CD4-positive, alpha-beta T cell treated with Interleukin-15 for 1 hour (primary cell): ENCODE results near the gene C19orf81.

Experiments
- DNase-seq: peaks from one replicate; pipeline ENCODE4 v3.0.0-alpha.2; 2020

C19orf81 gene

GRCh38 chr19:50629801-50630200 is 19.4 kb upstream of the C19orf81 start:
- DNase-seq, result no peak

GRCh38 chr19:50632151-50632835 is 17.0 kb upstream of the C19orf81 start:
- no peak for DNase-seq

GRCh38 chr19:50633359-50633758 is 15.9 kb upstream of the C19orf81 start:
- no peak for DNase-seq

- no peak for DNase-seq
These were observed 15.3 kb upstream of the C19orf81 start for GRCh38 chr19:50633973-50634372.

GRCh38 chr19:50636317-50637085 is 12.7 kb upstream of the C19orf81 start:
- DNase-seq, result no peak

GRCh38 chr19:50638600-50638999 is 10.6 kb upstream of the C19orf81 start:
- no peak for DNase-seq

DNA sequence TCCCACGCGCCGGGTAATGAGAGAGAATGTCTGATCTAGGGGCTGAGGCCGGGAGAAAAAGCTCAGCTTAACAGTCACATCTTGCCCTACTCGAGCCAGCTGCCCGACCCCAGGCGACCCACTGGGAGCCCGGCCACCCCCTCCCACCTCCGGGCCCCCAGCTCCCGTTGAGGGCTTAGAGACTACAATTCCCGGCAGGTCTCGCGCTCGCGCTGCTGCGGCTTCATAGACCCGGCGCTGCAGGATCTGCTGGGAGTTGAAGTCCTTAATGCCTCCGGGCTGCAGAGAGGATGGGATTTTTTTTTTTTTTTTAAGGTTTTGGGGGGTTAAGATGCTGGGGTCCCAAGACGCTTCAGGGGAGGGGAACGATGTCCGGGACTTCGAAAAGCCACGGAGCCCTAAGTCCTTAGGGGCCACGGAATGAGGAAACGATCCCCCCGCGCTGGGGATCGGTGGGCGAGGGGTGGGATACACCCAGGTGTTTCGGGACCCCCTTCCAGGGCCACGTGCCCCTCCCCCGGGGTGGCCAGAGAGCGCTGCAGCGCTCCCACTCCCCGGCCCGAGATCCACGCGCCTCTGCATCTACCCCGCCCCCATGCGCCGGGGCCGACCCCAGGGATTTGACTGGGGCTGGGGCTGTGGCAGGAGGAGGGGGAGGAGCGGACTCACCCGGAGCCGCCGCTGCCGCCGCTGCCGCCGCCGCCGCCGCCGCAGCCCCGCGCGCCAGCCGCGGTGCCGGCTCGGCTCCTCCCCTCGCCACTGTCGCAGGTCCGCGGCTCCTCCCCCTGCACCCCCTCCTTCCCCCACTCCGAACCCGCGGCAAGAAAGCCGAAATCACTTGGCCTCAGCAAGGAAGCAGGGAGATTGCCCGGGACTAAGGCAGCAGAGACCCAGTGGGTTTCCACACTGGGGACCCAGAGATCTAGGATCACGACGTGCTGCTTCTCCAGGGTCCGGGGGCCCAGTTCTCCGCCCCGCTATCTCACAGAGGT is 9.8 kb upstream of the C19orf81 start, which contains the start of gene SYT3:
Gene SYT3, minus strand, starts transcription at position 761 of the 992 bp plus-strand sequence. CDS start 2,470 bp downstream, outside the sequence.
- peak; percentile 47 for DNase-seq

GRCh38 chr19:50640368-50640767 is 8.9 kb upstream of the C19orf81 start:
- no peak for DNase-seq

- no peak for DNase-seq
These were observed 4.8 kb upstream of the C19orf81 start for GRCh38 chr19:50644315-50644915.

DNA sequence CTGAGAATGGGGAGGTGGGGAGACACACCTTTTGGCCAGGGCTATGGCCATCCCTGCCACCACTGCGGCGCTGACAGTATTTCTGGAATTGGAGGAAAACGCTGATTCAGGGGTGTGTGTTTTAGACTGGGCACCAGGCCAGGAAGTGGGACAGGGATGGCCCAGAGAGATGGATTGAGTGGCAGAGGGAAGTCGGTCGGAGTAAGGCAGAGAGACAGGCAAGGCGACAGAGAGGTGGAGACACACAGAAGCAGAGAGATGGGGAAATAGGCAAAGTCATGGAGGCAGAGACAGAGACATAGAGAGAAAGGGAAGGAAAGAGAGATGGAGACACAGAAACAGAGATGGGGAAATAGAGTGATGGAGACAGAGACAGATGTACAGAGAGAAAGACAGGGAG is 4.1 kb upstream of the C19orf81 start:
- no peak for DNase-seq

DNA sequence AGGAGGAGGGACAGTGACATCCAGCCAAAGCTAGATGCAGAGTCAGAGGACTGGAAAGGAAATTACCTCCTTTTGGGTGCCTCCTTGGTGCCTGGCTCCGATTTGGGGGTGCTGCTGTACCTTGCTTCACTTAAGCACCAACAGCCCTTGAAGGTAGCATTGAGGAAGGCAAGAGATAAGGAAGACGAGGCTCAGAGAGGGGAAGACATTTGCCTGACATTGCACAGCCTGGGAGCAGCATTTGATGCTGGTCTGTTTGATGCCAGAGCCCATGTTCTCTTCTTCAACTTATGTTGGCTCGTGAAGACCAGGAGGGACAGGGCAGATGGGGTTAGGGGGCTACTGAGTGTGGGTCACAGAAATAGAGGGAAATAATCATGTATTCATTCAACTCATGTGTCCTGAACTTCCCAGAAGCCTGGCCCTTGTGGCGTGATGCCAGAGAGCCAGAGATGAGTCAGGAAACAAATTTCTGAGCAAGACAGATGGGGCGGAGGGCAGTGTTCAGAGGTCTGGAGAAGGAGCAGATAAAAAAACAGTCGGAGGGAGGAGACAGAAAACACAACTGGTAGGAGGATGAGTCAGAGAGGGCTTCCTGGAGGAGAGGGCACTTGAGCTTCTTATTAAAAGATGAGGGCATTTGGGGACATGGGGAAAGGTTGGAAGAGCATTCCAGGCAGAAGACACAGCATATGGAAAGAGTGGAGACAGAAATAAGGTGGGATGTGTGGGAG is 3.0 kb upstream of the C19orf81 start:
- DNase-seq, result no peak

DNA sequence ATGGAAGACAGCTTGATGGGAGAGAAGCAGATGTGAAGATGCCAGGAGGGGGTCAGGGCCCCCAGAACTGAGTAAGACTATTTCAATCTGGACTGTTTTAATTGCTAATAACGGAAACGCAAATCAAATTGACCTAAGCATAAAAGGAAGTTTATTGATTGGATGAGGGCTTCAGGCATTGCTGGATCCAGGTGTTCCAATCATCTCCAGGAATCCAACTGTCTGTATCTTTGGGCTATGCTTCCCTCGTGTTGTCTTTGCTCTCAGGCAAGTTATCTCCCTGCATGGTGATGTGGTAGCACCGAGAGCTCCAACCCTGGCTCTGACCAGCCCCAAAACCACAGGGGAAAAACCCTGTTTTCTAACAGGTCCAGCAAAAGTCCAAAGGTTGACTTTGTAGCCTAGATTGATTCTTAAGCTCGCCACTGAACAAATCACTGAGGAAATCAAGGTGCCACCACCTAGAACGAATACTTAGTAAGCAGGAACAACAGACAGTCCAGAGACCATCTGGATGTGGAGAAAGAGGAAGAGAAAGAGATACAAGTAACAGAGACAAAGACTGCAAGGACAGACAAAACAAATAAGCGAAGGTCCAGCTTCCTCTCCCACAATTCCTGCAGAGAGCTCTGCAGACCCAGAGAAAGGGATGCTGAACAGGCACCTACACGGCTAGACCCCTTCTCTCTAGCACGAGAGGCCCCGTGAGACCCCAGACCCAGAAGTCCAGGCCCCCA is 1.2 kb upstream of the C19orf81 start:
- DNase-seq, result no peak

DNA sequence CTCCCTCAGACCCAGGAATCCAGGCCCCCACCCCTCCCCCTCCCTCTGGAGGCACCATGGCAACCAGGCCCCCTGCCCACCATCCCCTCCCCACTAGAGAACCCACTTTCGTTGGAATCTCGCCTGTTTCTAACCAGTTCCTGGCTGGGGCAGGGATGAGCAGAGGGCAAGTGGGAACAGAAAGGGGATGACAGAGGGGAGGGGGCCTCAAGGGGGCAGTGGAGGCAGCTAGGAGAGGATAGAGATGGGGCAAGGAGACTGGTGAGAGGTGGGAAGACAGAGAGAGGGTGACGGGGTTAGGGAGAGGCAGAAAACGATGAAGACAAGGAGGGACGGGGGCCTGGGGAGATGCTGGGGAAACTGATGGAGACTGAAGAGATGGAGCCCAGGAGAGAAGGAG is 586 bp upstream of the C19orf81 start:
- no peak for DNase-seq

GRCh38 chr19:50651174-50651573 is 1.9 kb downstream of the C19orf81 start:
- DNase-seq, result no peak

- DNase-seq, result no peak
These were observed 3.5 kb downstream of the C19orf81 start for GRCh38 chr19:50652722-50653121.

GRCh38 chr19:50654882-50655281 is 5.6 kb downstream of the C19orf81 start:
- DNase-seq, result no peak

DNA sequence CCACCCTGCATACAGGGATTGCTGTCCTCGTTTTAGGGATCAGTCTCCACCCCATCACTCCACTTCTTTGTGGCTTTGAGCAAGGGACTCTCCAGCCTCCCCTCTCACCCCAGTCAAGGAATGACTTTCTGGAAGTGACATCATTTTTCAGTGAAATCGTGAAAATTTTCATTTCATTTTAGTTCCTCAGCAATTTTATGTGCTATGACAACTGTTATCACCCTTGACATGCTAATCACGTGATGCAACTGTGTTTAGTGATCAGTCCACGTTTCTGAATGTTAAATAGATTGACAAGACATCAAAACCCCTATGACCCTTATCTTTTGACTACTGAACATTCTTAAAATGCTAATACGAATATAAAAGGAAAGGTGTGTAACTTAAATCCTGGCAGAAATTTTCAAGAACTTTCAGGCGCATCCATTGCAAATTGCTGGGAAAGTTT is 8.0 kb downstream of the C19orf81 start:
- DNase-seq, result no peak

DNA sequence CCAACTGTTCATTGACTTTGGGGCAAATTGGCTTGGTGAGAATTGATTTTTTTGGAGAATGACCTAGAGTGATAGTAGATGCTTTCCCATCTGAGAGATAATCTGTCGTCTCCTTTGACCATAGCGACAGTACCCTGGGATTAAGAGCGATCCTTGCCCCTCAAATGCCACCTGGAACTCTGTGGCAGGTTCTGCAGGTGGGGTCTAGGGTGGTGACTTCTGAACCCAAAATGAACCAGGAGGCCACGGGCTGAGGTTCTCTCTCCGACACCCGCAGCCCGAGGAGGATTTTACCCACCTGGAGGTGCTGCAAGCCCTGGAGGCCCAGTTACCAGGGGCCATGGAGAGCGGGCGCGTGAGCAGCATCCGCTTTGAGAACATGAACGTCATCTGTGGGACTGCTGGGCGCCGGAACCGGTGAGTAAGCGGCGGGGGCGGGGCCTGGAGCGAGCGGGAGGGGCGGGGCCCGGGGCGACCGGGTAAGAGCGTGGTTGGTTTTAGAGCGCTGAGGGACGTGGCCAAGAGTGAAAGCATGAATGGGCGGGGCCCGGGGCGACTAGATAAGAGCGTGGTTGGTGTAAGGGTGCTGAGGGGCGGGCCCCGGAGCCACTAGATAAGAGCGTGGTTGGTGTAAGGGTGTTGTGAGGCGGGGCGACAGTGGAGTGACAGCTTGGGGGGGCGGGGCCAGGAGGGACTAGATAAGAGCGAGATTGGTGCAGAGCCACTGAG is 8.6 kb downstream of the C19orf81 start:
- DNase-seq, result peak; percentile 94

DNA sequence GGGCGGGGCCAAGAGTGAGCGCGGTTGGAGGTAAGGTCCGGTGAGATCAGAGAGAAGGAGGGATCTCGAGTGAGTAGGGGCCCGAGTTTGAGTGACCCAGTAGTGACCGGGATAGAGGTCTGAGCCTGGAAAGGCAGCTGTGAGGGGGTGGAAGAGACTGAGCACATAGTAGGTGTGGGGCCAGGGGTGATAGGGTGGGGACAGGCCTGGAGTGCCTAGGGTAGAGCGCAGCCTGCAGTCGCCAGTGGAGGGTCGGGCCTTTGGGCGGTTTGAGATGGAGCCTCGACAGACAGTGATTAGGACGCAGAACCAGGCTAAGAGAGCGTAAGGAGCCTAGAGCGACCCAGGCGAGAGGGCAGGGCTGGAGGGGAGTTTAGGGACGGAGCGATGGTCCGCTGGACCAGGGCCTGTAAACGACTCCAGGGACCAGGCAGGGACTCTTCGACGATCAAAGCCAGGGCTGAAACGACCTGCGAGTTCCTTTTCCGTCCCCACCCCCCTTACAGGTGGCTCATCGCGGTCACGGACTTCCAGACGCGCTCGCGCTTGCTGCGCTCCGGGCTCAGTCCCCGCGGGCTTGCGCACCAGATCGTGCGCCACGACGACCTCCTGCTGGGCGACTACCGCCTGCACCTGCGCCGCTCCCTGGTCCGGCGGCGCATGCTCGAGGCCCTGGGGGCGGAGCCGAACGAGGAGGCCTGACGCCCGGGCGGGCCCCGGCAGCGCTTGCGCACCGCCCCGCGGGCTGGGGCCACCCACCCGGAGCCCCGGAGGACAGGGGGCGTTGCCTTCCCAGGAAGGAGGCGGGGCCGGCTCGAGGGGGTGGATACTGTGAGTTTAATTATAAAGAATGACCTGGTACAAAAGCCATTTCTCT is 9.4 kb downstream of the C19orf81 start:
- peak; percentile 82 for DNase-seq
